Endometrium (tissue), 2 donors: ENCODE results near the gene ADAMTS4.
A peak's percentile ranks its signal among the peaks of the same experiment; 100 is the strongest.

Experiments
- FAIRE-seq: peaks from 2 replicates; lab custom pipeline; 2012; peaks lifted over from hg19 to GRCh38; lab: Jason Lieb, UNC
- donor health status: control.
- donor health status: control.

ADAMTS4 gene

DNA sequence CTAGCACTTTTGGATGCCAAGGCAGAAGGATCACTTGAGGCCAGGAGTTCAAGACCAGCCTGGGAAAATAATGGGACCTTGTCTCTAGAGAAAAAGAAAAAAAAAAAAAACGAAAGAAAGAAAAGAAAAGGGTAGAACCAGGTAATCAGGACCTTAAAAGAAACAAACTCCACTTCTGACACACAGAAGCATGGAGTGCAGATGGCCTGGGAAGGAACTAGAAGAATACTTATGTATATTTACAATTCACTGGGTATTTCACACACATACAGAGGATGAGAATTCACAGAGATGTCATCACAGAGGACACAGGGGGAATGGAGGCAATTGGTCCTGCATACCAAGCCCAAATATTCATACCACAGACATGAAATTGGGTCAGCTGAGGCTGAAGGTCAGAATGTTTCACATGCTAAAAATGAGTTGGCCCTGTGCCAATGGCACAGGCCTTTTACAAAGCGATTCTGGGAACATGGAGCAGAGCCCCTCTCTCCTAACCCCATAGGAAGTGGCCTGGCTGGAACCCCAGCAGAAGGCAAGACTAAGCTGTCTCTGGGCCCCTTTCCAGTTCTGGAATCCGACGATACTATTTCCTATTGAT is 26.0 kb downstream of the ADAMTS4 start:
- FAIRE-seq, result no peak

DNA sequence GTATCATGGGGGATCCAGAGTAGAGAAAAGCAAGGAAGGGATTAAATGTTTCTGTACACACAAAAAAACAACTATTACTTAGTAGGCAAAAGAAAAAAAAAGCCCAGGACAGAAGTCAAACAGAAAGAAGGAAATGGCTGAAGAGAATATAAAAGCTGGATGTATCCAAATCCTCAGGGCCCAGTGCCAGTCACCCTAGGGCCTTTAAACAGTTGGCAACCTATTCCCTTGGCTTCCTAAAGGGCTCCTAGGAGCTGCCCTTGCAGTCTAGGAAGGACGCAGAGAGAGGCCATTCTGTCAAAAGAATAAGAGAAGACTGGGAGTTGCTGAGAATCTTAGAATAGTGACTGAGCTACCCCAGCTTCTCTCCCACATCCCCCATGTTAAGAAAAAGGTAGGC is 26.5 kb downstream of the ADAMTS4 start:
- no peak for FAIRE-seq

DNA sequence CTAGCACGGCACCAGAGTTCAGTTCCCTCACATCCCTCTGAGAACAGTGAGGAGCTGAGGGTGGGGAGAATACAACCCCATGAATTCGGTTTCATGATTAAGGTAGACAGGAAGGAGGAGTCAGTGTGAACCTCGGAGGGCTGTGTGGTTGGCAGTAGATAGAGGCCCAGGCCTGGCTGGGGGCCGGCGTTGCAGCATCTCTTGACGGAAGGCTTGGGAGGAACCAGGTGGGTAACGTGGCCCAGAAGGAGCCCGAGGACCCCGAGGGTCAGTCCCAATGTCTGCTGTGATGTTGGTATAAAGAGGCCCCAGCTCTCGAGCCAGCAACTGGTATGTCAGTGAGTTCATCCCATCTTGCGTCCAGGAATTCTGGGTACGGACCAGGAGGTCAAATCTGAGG is 27.2 kb downstream of the ADAMTS4 start:
- no peak for FAIRE-seq

DNA sequence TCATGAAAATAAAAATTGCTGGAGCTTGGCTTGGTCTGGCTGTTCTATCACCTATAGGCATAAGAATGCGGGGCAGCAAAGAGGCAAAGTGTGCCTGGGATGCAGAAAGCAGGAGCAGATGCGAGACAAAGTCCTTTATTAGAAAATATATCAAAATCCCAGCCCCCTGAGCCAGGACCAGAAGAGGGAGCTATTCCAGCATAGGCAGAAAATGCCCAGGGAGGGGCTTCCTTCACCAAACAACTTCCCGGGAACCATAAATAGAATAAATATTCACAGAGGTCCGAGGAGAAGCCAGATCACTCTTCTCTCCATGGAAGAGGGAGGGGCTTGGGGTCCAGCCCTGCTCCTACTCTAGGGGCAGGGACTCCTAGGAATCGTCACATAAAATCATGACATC is 27.7 kb downstream of the ADAMTS4 start:
- FAIRE-seq, result no peak

DNA sequence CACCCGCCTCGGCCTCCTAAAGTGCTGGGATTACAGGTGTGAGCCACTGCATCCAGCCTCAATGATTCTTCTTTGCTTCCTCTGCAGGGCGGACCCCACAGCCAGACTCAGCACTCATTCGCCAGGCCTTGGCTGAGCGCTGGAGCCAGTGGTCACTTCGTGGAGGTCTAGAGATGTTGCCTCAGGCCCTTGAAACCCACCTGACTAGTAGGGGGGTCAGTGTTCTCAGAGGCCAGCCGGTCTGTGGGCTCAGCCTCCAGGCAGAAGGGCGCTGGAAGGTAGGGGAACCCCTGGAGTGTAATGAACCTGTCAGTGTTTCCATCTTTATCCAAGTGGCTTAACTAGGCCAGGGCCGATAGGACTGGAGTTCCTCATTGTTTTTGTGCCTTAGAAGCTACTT is 29.9 kb downstream of the ADAMTS4 start:
- no peak for FAIRE-seq

DNA sequence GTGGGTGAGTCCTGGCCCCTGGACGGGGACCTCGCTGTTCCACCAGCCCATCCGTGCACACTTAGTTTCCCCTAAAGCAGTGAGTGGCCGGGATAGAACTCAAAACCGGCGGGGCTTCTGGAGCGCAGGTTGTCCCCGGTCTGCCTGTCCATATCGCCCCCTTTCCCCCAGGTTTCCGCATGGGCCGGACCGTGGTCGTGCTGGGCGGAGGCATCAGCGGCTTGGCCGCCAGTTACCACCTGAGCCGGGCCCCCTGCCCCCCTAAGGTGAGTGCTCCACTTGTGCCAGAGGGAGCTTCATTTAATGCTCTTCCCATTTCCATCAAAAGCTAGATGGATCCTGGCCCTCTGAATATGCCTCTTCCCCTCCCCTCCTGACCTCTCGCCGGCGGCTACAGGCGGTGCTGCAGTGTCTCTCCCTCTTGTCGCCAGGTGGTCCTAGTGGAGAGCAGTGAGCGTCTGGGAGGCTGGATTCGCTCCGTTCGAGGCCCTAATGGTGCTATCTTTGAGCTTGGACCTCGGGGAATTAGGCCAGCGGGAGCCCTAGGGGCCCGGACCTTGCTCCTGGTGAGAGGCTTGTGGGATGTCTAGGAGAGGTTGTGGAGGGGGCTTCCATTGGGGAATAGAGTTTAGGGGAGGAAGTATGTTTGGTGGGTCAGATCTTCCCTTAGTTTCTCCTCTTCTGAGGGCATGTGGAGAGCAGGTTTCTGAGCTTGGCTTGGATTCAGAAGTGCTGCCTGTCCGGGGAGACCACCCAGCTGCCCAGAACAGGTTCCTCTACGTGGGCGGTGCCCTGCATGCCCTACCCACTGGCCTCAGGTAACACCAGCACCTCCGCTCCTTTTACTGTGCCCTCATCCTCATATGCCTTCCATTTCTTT is 31.9 kb downstream of the ADAMTS4 start:
- FAIRE-seq, result no peak

DNA sequence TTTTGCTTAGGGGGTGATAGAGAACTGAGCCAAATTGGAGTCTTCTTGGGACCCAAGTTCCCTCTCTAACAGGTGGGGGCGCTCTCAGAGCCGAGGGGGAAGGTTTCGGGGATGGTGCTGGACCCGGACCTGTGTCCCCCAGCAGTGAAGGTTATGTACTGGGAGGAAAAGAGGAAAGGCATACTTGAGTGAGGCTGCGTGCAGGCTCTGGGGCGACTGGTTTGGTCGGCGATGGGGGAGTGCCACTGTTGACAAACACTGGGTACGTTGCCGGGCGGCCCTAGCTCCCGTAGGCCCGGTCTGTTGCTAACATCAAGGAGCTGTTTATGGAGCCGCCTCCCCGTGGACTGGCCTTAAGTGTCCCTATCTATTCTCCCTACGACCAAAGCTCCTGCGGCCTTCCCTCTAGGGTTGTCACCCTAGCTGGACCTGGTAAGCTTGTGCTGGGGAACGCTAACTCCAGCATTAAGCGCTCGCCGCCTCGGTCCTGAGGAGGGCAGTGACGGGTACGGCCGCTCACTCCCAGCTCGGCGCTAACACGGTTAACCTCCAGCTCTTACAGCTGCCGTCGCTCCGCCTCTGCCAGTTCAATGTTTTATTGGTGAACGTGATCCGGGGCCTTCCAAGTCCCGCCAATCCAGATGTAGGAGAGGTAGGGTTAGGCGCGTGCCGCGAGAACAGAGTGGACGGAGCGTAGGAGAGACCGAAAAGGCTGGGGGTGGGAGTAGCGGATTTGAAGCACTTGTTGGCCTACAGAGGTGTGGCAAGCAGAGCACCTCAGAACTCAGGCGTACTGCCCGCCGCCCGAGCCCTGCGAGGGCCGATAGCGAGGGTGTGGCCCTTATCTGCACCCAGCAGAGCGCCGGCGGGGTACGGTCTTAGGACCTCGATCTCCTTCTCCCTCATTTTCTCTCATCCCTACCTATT is 32.8 kb downstream of the ADAMTS4 start, which contains the start of gene PPOX:
PPOX (plus strand) TSS at position 685 of the 927 bp plus-strand sequence. CDS start 422 bp downstream, outside the sequence.
- peak; percentile 92 for FAIRE-seq

DNA sequence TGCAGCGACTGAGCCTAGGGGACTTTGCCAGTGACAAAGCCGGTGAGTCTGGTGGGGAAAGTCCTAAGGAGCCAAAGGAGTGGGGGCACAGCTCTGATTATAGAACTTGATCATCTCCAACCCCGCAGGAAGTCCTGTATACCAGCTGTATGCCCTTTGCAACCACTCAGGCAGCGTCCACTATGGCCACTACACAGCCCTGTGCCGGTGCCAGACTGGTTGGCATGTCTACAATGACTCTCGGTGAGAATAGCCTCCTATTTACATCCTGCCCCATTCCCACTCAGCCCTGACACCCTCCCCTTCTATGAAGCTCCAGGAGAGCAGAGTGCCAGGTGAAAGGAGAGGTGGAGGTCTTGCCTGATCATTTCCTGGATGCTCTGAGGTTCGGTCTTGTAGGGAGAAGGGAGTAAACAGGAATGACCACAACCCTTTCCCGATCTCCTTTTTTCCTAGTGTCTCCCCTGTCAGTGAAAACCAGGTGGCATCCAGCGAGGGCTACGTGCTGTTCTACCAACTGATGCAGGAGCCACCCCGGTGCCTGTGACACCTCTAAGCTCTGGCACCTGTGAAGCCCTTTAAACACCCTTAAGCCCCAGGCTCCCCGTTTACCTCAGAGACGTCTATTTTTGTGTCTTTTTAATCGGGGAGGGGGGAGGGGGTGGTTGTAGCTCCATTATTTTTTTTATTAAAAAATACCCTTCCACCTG is 33.8 kb downstream of the ADAMTS4 start:
- no peak for FAIRE-seq

DNA sequence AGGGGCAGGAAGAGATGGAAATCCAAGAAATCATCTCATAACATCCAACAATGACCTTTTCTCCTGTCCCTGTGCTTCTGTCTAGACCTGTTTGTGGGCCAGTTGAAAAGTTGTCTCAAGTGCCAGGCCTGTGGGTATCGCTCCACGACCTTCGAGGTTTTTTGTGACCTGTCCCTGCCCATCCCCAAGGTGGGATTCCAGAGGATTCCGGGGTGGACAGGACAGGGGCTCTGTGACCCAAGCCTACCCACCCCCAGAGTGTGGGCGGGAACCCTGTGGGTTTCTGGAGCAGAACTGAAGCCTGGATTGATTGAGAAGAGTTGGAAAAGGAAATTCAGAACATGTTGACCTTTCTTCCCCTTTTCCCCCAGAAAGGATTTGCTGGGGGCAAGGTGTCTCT is 35.1 kb downstream of the ADAMTS4 start:
- no peak for FAIRE-seq

DNA sequence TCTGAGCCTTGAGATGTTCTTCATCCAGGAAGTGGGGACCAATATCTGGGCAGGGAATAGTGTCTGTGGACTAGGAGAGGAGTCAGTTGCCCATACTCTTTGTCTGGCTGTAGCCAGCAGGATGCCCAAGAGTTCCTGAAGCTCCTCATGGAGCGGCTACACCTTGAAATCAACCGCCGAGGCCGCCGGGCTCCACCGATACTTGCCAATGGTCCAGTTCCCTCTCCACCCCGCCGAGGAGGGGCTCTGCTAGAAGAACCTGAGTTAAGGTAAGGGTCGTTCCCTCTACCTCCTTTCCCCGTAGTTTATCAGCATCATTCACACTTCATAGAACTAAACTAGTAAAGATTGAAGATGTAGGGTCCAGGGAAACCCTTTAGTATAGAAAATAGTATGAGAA is 36.0 kb downstream of the ADAMTS4 start:
- FAIRE-seq, result no peak

DNA sequence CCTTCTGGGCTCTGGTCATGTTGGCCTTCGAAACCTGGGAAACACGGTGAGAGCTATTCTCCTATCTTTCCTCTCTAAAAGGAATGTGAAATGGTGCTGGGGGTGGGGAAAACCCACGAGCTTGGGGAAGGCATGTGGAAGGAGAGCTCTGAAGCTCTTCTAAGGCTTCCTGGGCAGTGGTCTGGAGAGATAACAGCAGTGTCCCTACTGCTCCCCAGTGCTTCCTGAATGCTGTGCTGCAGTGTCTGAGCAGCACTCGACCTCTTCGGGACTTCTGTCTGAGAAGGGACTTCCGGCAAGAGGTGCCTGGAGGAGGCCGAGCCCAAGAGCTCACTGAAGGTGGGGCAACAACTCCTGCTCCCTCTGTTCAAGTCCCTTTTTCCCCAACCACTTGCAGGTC is 36.8 kb downstream of the ADAMTS4 start:
- FAIRE-seq, result no peak

DNA sequence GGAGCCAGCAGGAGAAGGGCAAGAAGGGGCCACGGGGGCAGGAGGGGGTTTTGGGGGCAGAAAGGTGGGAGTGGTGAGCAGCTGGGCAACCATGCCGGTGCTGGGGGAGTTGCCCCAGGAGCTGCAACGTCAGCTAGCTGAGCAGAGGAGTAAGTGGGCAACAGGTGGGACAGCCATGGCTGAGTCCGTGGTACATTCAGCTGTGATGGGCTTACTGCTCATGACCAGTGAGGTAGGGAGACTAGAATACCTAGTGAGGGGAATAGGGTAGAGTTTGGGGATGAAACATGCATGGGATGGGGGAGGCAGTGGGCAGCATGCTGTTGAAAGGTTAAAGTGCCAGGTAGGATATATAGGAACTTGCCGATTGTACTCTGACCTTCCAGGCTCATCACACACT is 37.2 kb downstream of the ADAMTS4 start:
- FAIRE-seq, result no peak

DNA sequence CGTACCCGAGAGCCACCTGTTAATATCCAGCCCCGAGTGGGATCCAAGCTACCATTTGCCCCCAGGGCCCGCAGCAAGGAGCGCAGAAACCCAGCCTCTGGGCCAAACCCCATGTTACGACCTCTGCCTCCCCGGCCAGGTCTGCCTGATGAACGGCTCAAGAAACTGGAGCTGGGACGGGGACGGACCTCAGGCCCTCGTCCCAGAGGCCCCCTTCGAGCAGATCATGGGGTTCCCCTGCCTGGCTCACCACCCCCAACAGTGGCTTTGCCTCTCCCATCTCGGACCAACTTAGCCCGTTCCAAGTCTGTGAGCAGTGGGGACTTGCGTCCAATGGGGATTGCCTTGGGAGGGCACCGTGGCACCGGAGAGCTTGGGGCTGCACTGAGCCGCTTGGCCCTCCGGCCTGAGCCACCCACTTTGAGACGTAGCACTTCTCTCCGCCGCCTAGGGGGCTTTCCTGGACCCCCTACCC is 38.1 kb downstream of the ADAMTS4 start:
- FAIRE-seq, result no peak

DNA sequence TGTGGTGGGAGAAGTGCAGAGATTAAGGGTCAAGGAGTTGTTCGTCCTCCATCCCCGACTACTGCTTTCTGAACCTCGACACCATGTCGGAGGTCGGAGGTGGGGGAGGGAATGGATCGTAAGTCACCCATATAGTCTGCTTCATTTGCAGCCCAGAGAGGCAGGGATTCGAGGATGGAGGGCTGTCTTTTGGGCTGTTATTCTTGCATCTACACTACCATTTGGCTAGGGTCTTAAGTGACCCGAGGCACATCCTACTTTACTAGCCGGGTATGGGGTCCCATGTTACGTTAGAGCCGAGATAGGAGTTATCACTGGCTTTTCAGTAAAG is 39.0 kb downstream of the ADAMTS4 start:
- FAIRE-seq, result no peak

DNA sequence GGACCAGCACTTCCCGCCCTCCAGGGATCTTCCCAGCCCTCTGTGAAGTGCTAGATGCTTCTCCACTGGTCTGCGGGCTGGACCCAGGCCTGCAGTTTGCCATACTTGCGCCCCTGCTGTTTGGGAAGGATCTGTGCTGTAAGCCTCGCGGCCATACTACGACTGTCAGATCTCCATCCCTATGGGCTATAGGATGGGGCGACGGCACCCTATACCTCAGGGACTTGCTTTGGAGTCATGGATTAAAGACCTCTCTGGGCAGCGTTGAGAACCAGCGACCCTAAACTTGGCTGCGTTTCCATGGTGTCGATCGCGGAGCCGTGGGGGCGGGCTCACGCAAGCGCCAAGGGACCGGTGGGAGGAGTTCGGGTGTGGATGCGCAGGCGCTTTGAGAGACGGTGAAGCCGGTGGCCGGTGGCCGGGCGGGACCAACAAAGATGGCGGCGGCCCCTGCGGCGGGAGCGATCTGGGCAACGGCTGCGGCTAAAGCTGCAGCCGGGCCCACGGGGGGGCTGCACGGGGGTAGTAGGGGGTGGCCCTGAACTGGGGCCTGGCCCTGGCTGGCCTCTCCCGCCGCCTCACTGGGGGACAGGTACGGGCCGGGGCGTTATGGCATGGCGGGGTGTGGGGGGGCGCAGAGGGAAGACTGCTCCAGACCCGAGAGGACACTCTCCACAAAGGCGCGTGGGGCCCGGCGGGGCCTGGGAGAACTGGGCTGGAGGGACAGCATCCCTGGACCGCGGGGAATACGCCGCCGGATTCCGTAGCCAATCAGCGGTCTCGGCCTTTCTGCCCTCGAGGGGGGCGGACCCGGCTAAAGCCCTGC is 39.6 kb downstream of the ADAMTS4 start, which contains the start of gene USP21:
USP21 (plus strand) TSS at position 414 of the 826 bp plus-strand sequence. CDS start 1,141 bp downstream, outside the sequence.
- no peak for FAIRE-seq

DNA sequence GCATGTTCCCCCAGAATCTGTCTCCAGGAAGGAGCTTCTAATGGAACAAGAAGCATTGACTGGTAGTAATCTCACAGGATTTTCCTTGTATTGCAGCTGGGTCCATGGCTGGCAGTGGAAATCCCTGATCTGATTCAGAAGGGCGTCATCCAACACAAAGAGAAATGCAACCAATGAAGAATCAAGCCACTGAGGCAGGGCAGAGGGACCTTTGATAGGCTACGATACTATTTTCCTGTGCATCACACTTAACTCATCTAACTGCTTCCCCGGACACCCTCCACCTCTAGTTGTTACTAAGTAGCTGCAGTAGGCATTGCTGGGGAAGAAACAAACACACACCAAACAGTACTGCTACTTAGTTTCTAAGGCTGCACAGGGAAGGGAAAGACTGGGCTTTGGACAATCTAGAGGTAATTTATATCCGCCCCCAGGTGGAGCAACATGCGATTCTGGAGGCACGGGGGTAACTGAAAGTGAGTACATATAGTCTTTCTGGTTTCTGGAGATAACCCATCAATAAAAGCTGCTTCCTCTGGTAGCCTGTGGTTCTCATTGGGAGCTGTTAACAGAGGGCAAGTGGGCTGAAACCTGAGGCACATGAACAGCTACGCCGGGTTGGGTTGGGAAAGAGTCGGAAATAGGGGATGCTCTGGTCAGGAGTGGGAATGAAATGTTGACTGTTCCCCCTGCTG is 40.4 kb downstream of the ADAMTS4 start:
- FAIRE-seq, result no peak

DNA sequence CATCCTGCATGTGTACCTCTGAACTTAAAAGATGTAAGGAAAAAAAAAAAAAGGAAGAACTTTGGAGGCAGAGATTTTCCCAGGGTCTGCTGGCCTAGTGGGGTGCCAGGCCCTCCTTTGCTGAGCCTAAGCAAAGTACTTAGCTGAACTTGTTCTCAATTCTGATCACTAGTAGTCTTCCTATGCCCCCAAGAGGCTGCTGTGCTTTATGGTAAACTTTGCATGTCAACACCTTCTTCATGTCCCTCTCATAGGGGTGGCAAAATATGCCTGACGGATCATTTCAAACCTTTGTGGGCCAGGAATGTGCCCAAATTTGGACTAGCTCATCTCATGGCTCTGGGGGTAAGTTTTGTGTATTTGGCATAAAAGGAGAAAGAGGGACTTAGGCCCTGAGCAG is 41.0 kb downstream of the ADAMTS4 start:
- FAIRE-seq, result no peak

DNA sequence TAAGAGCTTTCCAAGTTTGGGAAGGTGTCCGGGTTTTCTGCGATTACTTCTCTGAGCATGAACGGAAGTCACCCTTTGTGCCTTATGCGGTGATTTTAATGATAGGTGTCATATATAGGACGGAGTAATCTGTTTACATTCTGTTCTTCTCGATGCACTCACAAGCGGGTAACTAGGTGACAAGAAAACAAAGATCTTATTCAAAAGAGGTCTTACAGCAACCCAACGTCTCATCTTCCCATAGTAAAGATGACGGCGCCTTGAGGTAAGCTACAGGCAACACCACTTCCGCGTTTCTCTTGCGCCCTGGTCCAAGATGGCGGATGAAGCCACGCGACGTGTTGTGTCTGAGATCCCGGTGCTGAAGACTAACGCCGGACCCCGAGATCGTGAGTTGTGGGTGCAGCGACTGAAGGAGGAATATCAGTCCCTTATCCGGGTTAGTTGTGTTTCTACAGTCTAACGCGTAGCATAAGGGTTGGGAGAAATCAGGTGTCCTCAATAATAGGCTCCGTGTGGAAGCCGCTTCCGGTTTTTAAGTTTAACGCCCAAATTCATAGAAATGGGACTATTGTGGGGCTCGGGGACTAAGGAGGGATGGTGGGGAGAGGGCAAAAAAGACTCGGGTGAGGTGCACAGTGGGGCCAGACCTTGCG is 45.0 kb downstream of the ADAMTS4 start, which contains the start of gene UFC1:
UFC1 (plus strand) TSS at position 297 of the 656 bp plus-strand sequence; CDS start at position 317, 20 bp downstream.
- FAIRE-seq, result no peak

DNA sequence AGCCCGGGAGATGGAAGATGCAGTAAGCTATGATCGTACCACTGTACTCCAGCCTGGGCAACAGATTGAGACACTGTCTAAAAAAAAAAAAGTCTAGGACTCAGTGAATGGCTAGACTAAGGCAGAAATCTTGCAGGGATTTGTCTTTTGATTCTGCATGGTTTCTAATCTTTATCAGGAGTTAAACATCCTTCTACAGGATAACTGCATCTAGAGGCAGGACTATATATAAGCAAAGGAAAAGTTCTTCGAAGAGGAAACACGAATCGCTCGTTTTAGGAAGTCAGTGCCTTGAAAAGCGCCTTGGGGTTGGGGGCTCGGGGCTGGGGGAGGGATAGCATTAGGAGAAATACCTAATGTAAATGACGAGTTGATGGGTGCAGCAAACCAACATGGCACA is 45.7 kb downstream of the ADAMTS4 start:
- no peak for FAIRE-seq

DNA sequence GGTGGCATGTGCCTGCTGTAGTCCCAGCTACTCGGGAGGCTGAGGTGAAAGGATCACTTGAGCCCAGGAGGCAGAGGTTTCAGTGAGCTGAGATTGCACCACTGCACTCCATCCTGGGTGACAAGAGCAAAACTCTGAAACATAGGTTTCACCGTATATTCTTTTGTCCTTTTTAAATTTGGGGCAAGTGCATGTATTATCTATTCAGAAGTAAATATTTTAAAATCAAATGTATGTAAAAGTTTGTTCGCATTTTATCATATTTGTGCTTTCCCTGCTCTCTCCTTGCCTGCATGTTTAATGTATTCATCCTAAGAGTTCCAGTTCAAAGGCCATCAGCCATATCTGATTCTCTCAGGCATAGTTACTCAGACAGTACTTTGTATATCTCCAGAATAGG is 53.0 kb downstream of the ADAMTS4 start:
- FAIRE-seq, result no peak
